BJ (cell line): ENCODE measurements around the gene TMEM139. TPM values are rescaled to one million over a fixed set of nuclear protein-coding genes. Genes with fewer than 3 reads are reported as not detected.

Source experiments
- CTCF ChIA-PET: fragments of 350-600 bp; formaldehyde crosslinking; extraction: SDS; loops from one replicate; lab custom pipeline; 2021; ENCODE audit warnings: antibody characterized with exemption, inconsistent platforms; lab: Yijun Ruan, JAX
- POLR2A ChIA-PET: fragments of 300-600 bp; sonication (Branson Sonifier 250); formaldehyde crosslinking; extraction: SDS; loops from one replicate; lab custom pipeline; 2021; ENCODE audit warnings: antibody characterized with exemption; lab: Charles Lee
- DNase-seq: peaks from one replicate; pipeline ENCODE4 v3.0.0-alpha.2; 2011; ENCODE audit warnings: low read depth
- H3K27me3 ChIP-seq: 2 replicates; pipeline ENCODE4 v1.6.0; 2011; ENCODE audit warnings: low read length; ENCODE audit not compliant: control insufficient read depth, insufficient read depth
- H3K36me3 ChIP-seq: 2 replicates; pipeline ENCODE4 v1.5.1; 2011; ENCODE audit warnings: low read length; ENCODE audit not compliant: control insufficient read depth, insufficient read depth
- H3K4me3 ChIP-seq: 2 replicates; pipeline ENCODE4 v1.5.1; 2011; ENCODE audit warnings: low read depth, mild to moderate bottlenecking, control low read depth, low read length
- polyA plus RNA-seq: library from polyadenylated mRNA; depleted of rRNA; stranded (reverse); fragments of >200 nt; gene quantifications from 2 replicates; pipeline ENCODE4 v1.2.3, GENCODE V29; 2011
- TF ChIP-seq, protein P1 (sequence below): IDR thresholded peaks from 2 replicates; pipeline ENCODE4 v1.5.1; 2011; ENCODE audit warnings: low read depth, mild to moderate bottlenecking, control low read depth, inconsistent platforms, low read length, moderate library complexity; ENCODE audit not compliant: insufficient read depth

TMEM139 gene
- polyA plus RNA-seq, 1 experiment, result 0.11 TPM

DNA sequence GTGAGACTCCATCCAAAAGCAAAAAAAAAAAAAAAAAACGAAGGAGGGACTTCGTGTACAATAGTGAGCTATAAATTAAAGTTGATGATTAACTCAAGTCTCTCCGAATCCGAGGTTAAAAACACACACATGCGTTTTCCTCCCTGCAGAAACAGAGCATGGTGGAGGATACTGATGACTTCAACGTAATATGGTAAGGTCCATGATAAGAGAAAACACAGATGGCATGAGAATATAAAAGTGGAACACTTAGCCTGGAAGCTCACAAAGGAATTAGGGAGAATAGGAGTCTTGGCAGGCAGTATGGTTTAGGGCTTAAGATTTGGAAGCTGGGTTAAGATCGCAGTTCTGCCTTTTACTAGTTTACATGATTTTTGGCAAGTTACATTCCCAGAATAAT, 41.6 kb upstream of the TMEM139 start:
- Histone ChIP-seq H3K36me3 (no peaks in the 10 kb centered on the region), H3K4me3 (no peak overlapping the region), H3K27me3 (peaks cover 9% of the 10 kb centered on the region)
- no peak for DNase-seq
- POLR2A ChIA-PET, result no interaction called here
- TF ChIP-seq, protein P1, sequence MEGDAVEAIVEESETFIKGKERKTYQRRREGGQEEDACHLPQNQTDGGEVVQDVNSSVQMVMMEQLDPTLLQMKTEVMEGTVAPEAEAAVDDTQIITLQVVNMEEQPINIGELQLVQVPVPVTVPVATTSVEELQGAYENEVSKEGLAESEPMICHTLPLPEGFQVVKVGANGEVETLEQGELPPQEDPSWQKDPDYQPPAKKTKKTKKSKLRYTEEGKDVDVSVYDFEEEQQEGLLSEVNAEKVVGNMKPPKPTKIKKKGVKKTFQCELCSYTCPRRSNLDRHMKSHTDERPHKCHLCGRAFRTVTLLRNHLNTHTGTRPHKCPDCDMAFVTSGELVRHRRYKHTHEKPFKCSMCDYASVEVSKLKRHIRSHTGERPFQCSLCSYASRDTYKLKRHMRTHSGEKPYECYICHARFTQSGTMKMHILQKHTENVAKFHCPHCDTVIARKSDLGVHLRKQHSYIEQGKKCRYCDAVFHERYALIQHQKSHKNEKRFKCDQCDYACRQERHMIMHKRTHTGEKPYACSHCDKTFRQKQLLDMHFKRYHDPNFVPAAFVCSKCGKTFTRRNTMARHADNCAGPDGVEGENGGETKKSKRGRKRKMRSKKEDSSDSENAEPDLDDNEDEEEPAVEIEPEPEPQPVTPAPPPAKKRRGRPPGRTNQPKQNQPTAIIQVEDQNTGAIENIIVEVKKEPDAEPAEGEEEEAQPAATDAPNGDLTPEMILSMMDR, result no peak
- CTCF ChIA-PET, result interaction anchor here (1.0 to 1.5 kb wide), 2 partner anchors 13 to 173 kb away, joined by 3 read pairs; no protein-coding TSS in a partner anchor

DNA sequence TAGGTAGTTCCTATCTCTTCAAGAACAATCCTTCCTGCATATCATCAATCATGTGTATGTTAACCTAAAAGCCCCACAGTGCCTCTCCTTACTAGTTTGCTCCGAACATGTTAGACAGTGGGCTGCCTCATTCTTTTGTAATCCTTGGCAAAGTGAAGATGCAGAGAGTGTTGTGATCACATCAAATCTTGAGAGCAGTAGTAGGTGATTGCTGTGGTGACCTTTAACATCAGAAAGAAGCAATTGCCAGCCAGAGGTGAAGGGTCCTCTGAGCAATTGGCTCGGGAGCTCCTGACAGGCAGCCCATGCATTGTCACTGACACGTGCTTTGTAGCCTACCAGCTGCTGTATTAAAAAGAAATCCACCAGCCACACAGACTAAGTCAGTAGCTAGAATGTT, 41.1 kb upstream of the TMEM139 start:
- H3K27me3 ChIP-seq, result peaks cover 9% of the 10 kb centered on the region
- no peak for DNase-seq
- TF ChIP-seq, protein P1, result no peak
- H3K4me3 ChIP-seq, result no peak overlapping the region
- ChIA-PET CTCF (interaction anchor here (1.0 to 1.5 kb wide), 2 partner anchors 13 to 172 kb away, joined by 3 read pairs; no protein-coding TSS in a partner anchor), POLR2A (no interaction called here)
- no peaks in the 10 kb centered on the region for H3K36me3 ChIP-seq

- Histone ChIP-seq H3K4me3 (no peak overlapping the region), H3K27me3 (peaks cover 9% of the 10 kb centered on the region), H3K36me3 (no peaks in the 10 kb centered on the region)
- TF ChIP-seq, protein P1, result no peak
- DNase-seq, result no peak
- ChIA-PET POLR2A (no interaction called here), CTCF (interaction anchor here (1.0 to 1.5 kb wide), 2 partner anchors 12 to 172 kb away, joined by 3 read pairs; no protein-coding TSS in a partner anchor)
These were observed 40.4 kb upstream of the TMEM139 start for GRCh38 chr7:143244321-143244720.

DNA sequence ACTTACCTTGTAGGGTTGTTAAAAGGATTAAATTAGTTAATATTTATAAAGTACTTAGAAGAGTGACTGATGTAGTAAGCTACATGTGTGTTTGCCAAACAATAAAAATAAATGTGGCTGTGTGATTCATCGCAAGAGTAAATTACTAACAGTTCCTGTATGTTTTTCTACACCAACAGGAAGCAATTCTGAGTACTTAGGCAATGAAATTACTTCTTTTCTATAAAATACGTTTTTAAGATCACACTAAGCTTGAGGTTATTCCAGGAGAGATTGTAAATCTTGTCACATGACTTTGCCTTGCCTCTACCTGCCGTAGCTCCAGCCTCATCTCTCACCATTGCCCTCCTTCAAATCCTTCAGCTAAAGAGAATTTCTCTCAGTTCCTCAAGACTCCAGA, 39.6 kb upstream of the TMEM139 start:
- no peak overlapping the region for H3K4me3 ChIP-seq
- ChIA-PET POLR2A (no interaction called here), CTCF (interaction anchor here (0.9 kb wide), 1 partner anchor 30 kb away, joined by 3 read pairs; no protein-coding TSS in a partner anchor)
- peaks cover 9% of the 10 kb centered on the region for H3K27me3 ChIP-seq
- TF ChIP-seq, protein P1, result no peak
- peak; percentile 80 for DNase-seq
- no peaks in the 10 kb centered on the region for H3K36me3 ChIP-seq

DNA sequence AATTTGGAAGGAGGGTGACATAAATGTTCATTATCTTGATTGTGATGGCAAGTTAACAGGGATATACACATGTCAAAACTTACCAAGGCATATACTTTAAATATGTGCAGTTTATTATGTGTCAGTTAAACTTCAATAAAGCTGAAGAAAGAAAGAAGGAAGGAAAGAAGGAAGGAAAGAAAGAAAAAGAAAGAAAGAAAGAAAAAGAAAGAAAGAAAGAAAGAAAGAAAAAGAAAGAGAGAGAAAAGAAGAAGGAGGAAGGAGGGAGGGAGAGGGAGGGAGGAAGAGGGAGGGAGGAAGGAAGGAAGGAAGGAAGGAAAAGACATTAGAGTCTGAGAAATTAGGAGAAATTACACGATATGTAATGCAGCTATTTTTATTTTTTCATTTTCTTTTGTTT, 37.4 kb upstream of the TMEM139 start:
- Histone ChIP-seq H3K4me3 (no peak overlapping the region), H3K27me3 (peaks cover 8% of the 10 kb centered on the region), H3K36me3 (no peaks in the 10 kb centered on the region)
- ChIA-PET POLR2A (no interaction called here), CTCF (interaction anchor here (1.1 to 1.2 kb wide), 2 partner anchors 11 to 168 kb away, joined by 3 to 6 read pairs; no protein-coding TSS in a partner anchor)
- TF ChIP-seq, protein P1, result no peak
- no peak for DNase-seq
